NCI-H2171 (cell line): ENCODE measurements around the gene SORD.
A peak's percentile ranks its signal among the peaks of the same experiment; 100 is the strongest.
"Not testable (repeated sequence)": the region's sequence is repeated elsewhere in the genome, so short reads cannot be mapped to it uniquely, and the experiment has no call there.

Experiments
- DNase-seq: peaks from one replicate; lab custom pipeline; 2025; lab: John Stamatoyannopoulos, UW

The SORD gene

GRCh38 chr15:45024649-45025048, 1.7 kb downstream of the SORD start:
- not testable (repeated sequence) for DNase-seq

GRCh38 chr15:45025627-45026026, 2.6 kb downstream of the SORD start:
- not testable (repeated sequence) for DNase-seq

GRCh38 chr15:45026651-45027190, 3.7 kb downstream of the SORD start:
- DNase-seq = no peak

- DNase-seq = no peak
Measured at GRCh38 chr15:45027220-45027619, 4.2 kb downstream of the SORD start.

- DNase-seq = no peak
Measured at GRCh38 chr15:45030743-45031142, 7.7 kb downstream of the SORD start.

GRCh38 chr15:45031522-45032028, 8.6 kb downstream of the SORD start:
- not testable (repeated sequence) for DNase-seq

GRCh38 chr15:45032501-45032900, 9.5 kb downstream of the SORD start:
- DNase-seq = not testable (repeated sequence)

GRCh38 chr15:45034087-45034486, 11.1 kb downstream of the SORD start:
- DNase-seq = not testable (repeated sequence)

GRCh38 chr15:45034600-45035375, 11.8 kb downstream of the SORD start:
- not testable (repeated sequence) for DNase-seq

- DNase-seq = peak; percentile 36
Measured at GRCh38 chr15:45036812-45037781, 14.1 kb downstream of the SORD start.

- no peak for DNase-seq
Measured at GRCh38 chr15:45037936-45038335, 14.9 kb downstream of the SORD start.

- not testable (repeated sequence) for DNase-seq
Measured at GRCh38 chr15:45040396-45040795, 17.4 kb downstream of the SORD start.

- not testable (repeated sequence) for DNase-seq
Measured at GRCh38 chr15:45041538-45041937, 18.5 kb downstream of the SORD start.

GRCh38 chr15:45042859-45043258, 19.9 kb downstream of the SORD start:
- DNase-seq = not testable (repeated sequence)

GRCh38 chr15:45044270-45044669, 21.3 kb downstream of the SORD start:
- DNase-seq = not testable (repeated sequence)

GRCh38 chr15:45048449-45048793, 25.4 kb downstream of the SORD start:
- DNase-seq = not testable (repeated sequence)

GRCh38 chr15:45048794-45049631, 26.0 kb downstream of the SORD start:
- no peak for DNase-seq

- no peak for DNase-seq
Measured at GRCh38 chr15:45050587-45050986, 27.6 kb downstream of the SORD start.

GRCh38 chr15:45052676-45053075, 29.7 kb downstream of the SORD start:
- not testable (repeated sequence) for DNase-seq

- not testable (repeated sequence) for DNase-seq
Measured at GRCh38 chr15:45058690-45059675, 36.0 kb downstream of the SORD start.
